ENCODE data around the gene RIN2. TPM values are rescaled to one million over a fixed set of nuclear protein-coding genes. Genes with fewer than 3 reads are reported as not detected.

Gene RIN2
- total and polyA plus RNA-seq, 2 of the 4 experiments (the other 2 are of a cell fraction), result 16.1 to 72.2 TPM

DNA sequence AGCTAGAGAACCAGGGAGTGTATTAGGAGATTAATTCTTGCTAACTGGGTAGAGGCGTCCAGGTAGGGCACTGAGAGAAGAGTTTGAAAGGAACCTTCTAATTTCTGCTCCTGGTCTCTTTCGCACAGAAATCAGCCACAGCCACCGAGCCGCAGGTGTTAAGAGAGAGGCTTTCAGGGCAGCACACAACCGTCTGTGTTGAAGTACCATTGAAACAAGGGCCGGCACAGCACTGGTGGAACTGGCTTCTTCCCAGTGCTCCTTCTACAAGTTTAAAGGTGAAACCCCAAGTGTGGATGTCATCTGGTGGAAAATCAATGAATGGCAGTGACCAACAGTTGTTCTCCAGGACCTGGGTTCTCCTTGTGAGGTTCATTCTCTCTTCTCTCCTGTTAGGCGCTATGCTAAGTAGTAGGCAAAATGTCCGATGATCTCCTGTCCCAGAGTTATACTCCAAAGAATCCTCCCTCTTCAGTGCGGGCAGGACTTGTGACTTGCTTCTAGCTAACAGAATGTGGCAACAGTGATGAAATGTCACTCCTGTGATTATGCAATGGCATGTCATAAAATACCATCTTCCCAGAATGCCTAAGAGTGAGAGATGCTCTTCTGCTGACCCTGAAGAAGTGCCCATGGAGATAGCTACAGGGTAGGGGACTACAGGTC, 15.0 kb upstream of the RIN2 start:
- Histone ChIP-seq H3K36me3 (ENCODE audit: control insufficient read depth, insufficient read depth, low read length) (no peaks in the 10 kb centered on the region), H2BK5ac (ENCODE audit: low read depth, low read length, poor library complexity, severe bottlenecking) (no peak overlapping the region), H4K8ac (ENCODE audit: low read depth in 2 of 2, low read length in 2 of 2) (no peak overlapping the region), H3K9me1 (ENCODE audit: insufficient read depth, low read length) (no peaks in the 10 kb centered on the region), H4K20me1 (ENCODE audit: insufficient read depth, low read length) (no peaks in the 10 kb centered on the region), H2BK120ac (ENCODE audit: low read depth, low read length) (no peak overlapping the region), H4K91ac (ENCODE audit: insufficient read depth, low read depth, low read length) (no peak overlapping the region), H3K9me3 (ENCODE audit: control insufficient read depth, insufficient read depth, low read length) (peaks cover 3% of the 10 kb centered on the region), H3K18ac (ENCODE audit: low read depth, low read length) (no peak overlapping the region), H3K4me2 (ENCODE audit: low read depth, low read length) (no peak overlapping the region), H4K5ac (ENCODE audit: low read depth, low read length) (no peak overlapping the region), H3K79me1 (ENCODE audit: low read depth in 1 of 2, low read length in 2 of 2) (no peaks in the 10 kb centered on the region), H2AK5ac (ENCODE audit: low read depth, low read length) (no peak overlapping the region), H3K9ac (ENCODE audit: low read depth, low read length) (no peak overlapping the region), H2BK20ac (ENCODE audit: low read depth, low read length) (no peak overlapping the region), H2BK15ac (ENCODE audit: low read depth, low read length) (no peak overlapping the region), H3K27me3 (ENCODE audit: control insufficient read depth, insufficient read depth, low read length) (peaks cover 15% of the 10 kb centered on the region), H3K4me1 (ENCODE audit: control insufficient read depth, insufficient read depth, low read length) (no peaks in the 10 kb centered on the region), H3K56ac (ENCODE audit: extremely low read depth, insufficient read depth, low read length) (no peak overlapping the region), H2AK9ac (replicated peaks; ENCODE audit: low read depth, low read length, poor library complexity) (no peak overlapping the region), H3K27ac (ENCODE audit: insufficient read depth, low read length) (no peak overlapping the region), H3K4ac (ENCODE audit: low read depth, low read length) (no peak overlapping the region), H3K14ac (replicated peaks; ENCODE audit: low read depth, low read length) (no peak overlapping the region), H3K23ac (ENCODE audit: low read depth, low read length) (no peak overlapping the region; the same call in 1 of the 2 replicates), H2AFZ (replicated peaks; ENCODE audit: low read length, poor library complexity) (no peak overlapping the region), H3K4me3 (ENCODE audit: insufficient read depth, low read depth, low read length) (no peak overlapping the region)
- CTCF ChIA-PET, result no interaction called here
- no TSS peak for BruUV-seq (replicated peaks)
- intact Hi-C loops (cut with micrococcal nuclease), result no loop called here
- 83% methylated on average over 2 of the region's 9 CpGs; no CpG with 5 or more reads in 1 of the 2 experiments for WGBS, 2 experiments (ENCODE audit: extremely low coverage in 2 of 2, insufficient read length in 1 of 2)
- dilution Hi-C loops (cut with HindIII; ENCODE audit: low sequenced_read_pairs, unreplicated experiment), result no loop called here
- no peak for ATAC-seq (ENCODE audit: low read depth)
- in situ Hi-C loops (cut with MboI; ENCODE audit: low sequenced_read_pairs), result no loop called here
- TF ChIP-seq MXI1 (IDR thresholded peaks at IDR 0.05; ENCODE audit: borderline replicate concordance, low read depth, low read length) (no peak), CEBPB (IDR thresholded peaks at IDR 0.05; ENCODE audit: low read depth, low read length) (peak; percentile 65), NFE2L2 (IDR thresholded peaks at IDR 0.05; ENCODE audit: low read depth, low read length) (no peak)
- DNase-seq, result no peak
- POLR2A ChIA-PET (ENCODE audit: unreplicated experiment), result no interaction called here

Data from IMR-90 (cell line).